Measurements from ENCODE around the gene SLC25A53.

SLC25A53 gene

DNA sequence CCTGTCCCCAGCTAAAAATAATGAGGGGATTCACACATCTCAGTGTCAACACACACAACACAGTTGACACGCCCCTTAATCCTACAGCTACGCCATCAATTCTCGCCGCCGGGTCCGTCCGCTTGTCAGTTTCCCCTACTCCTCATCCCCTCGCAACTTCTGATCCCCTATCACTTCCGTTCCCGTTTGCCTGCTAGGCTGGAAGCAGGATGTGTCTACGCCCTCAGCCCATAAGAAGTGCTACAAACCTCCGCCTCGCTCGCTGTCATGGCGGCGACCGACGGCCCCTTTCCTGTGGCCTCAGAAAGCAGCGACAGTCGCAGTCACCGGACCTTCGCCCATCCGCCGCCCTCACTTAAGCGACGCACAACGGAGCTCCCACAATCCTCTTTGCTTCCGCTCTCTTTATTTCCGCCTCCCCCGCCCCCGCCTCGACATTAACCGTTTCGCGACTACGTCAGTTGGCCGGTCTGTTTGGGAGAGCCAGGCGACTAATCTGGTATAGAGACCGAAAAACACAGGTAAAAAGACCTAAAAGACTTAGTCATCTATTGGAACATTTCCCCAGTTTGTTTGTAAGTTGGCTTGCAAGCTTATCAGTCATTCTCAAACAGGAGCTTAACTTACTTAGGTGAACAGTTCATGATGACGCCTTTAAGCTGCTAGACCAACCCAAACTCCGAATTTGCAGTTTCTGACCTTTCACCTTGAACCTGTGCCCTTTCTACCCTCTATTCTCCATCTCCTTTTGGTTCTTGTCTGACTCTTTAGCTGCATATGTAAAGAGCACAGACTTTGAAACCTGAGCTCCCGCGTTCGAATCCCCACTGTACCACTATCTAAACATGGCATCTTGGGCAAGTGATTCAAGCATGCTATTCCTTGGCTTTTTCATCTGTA is at the start of gene SLC25A53:
Gene SLC25A53 (minus strand): TSS at position 380 of the 900 bp plus-strand sequence. CDS start 51,752 bp downstream, outside the sequence.
- DNase-seq (ENCODE audit: low read depth) = peak; percentile 70

DNA sequence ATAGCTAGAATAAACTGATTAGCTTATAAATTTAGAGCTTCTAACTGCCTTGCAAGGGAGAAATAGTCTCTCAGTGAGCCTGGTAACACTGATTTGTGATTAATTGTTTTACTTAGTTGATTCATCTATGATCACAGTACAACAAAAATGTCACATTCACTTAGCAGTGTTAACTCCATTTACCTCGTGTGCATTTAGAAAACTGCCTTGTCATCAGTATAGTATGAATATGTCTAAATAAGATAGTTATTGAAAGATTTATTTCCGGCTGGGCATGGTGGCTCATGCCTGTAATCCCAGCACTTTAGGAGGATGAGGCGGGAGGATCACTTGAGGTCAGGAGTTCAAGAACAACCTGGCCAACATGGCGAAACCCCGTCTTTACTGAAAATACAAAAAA is 48.7 kb upstream of the SLC25A53 start:
- DNase-seq (ENCODE audit: low read depth) = no peak

GRCh38 chrX:104195489-104196084 is 38.8 kb upstream of the SLC25A53 start:
- DNase-seq (ENCODE audit: low read depth) = no peak

DNA sequence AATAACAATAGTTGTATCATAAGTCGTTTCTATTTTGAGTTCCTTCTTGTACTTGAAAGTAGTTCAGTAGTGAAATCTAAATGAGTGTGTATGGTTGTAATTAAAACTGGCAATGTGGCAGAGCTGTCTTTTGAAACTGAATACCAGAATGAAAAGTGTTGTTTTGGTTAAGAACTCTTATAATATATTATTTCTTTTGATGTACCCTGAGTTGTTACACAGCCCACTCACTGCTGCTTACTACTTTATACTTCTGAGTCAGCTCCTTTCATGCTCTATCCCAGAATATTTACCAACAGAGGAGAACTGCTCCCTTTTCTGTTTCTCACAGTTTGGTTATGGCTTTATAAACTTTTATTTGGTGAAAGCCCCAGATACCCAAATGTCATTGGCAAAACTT is 38.2 kb upstream of the SLC25A53 start:
- DNase-seq (ENCODE audit: low read depth) = no peak

DNA sequence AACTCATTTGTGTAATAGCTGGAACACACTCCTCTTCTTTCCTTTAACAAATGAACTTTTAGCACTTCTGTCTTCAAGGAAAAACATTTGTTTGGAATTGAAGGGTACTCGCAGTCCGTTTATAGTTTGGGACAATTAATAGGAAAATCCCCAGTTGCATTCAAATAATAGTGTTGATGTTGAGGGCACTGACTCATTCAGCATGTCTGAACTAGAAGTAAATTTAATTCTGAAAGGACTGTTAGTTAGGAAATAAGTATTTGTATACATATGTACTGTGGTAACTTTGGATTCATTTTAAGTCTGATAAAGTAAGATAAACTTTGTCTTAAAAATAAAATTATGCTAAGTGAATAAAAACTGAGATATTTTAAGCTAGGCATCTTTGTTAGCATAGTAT is 36.7 kb upstream of the SLC25A53 start:
- no peak for DNase-seq (ENCODE audit: low read depth)

DNA sequence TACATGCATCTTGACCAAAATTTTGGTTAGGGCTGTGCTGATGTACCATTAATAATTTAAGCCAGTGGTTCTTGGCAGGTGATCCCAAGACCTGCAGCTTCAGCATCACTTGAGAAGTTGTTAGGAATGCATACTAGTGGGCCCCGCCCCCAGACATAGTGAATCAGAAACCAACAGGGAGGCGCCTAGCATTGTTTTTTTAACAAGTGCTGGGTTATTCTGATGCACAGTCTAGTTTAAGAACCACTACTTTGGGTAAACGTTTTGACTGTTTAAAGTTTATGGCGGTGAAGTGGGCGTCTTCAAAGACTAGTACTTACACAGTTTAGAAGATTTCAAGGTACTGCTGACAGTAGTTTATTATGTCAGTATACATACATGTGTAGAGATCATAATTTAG is 33.0 kb upstream of the SLC25A53 start:
- DNase-seq (ENCODE audit: low read depth) = no peak

DNA sequence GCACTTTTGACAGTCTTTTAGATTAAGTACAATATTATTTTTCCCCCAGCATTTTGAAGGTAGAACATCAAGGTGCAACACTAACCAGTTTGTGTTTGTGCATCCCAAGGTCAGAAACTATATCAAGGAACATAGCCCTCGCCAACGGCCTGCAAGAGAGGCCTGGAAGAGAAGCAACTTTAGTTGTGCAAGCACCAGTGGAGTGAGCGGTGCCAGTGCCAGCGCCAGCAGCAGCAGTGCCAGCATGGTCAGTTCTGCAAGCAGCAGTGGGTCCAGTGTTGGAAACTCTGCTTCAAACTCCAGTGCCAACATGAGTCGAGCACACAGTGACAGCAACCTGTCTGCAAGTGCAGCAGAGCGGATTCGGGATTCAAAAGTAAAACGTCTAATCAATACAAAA is 31.1 kb upstream of the SLC25A53 start:
- no peak for DNase-seq (ENCODE audit: low read depth)

DNA sequence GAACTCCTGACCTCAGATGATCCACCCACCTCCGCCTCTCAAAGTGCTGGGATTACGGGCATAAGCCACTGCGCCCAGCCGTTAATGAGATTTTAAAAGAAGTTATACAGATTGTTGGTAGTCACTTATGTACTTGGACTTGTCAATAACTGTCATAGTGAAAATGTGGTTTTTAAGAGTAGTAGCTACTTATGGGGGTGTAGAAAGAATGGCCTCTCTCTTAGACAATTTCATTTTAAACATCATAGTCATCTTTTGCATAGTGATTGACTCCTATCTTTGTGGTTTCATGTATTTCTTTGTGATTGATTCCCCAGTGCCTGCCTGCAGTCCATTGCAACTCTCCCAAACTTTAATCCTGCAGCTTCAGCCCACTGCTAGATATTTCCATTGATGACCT is 26.9 kb upstream of the SLC25A53 start:
- no peak for DNase-seq (ENCODE audit: low read depth)

DNA sequence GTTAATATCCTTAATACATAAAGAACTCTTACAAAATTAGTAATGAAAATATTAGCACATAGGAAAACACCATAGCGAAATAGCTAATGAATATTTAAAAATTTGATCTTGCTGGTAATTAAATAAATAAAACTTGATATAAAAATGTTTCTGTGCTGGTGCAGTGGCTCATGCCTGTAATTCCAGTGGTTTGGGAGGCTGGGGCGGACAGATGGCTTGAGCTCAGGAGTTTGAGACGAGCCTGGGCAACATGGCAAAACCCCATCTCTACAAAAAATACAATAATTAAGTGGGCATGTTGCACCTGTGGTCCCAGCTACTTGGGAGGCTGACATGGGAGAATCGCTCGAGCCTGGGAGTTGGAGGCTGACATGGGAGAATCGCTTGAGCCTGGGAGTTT is 17.0 kb upstream of the SLC25A53 start:
- no peak for DNase-seq (ENCODE audit: low read depth)

- no peak for DNase-seq (ENCODE audit: low read depth)
These were observed 16.0 kb upstream of the SLC25A53 start for GRCh38 chrX:104172788-104173187.

- DNase-seq (ENCODE audit: low read depth) = no peak
These were observed 15.3 kb upstream of the SLC25A53 start for GRCh38 chrX:104172121-104172520.

- DNase-seq (ENCODE audit: low read depth) = no peak
These were observed 11.3 kb upstream of the SLC25A53 start for GRCh38 chrX:104168127-104168526.

DNA sequence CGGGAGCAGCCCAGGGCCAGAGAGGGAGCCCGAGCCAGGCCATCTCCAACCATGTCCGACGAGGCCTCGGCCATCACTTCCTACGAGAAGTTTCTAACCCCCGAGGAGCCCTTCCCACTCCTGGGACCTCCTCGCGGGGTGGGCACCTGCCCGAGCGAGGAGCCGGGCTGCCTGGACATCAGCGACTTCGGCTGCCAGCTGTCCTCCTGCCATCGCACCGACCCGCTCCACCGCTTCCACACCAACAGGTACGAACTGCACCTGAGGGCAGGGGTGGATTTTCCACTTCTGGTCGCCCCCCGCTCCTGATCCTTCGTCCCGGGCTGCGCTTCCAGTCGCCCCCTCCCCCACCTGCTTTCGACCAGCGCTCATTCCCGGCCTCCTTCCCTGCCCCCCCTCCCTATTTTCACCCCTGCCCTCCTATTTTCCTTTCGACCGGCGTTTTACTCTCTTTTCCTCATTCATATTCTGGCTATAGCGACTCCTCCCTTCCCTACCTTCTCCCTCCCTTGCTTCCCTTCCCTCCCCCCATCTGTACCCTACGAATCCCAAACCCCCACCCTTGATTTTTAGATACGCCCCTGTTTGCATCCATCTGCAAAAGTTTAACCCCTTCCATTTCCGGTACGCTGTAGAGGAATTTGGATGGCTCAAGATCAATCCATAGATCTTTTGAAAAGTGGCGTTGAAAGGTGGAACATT is 10.1 kb upstream of the SLC25A53 start:
- DNase-seq (ENCODE audit: low read depth) = no peak

GRCh38 chrX:104165894-104166734 is 9.3 kb upstream of the SLC25A53 start, which contains the start of gene FAM199X:
TSS of gene FAM199X (plus strand) at chrX:104166453. CDS start at chrX:104166786, 333 bp downstream.
- peak; percentile 64 for DNase-seq (ENCODE audit: low read depth)

GRCh38 chrX:104151037-104151436 is 5.8 kb downstream of the SLC25A53 start:
- DNase-seq (ENCODE audit: low read depth) = no peak

GRCh38 chrX:104141087-104141760 is 15.6 kb downstream of the SLC25A53 start:
- no peak for DNase-seq (ENCODE audit: low read depth)

GRCh38 chrX:104137496-104137895 is 19.3 kb downstream of the SLC25A53 start:
- DNase-seq (ENCODE audit: low read depth) = peak; percentile 21

DNA sequence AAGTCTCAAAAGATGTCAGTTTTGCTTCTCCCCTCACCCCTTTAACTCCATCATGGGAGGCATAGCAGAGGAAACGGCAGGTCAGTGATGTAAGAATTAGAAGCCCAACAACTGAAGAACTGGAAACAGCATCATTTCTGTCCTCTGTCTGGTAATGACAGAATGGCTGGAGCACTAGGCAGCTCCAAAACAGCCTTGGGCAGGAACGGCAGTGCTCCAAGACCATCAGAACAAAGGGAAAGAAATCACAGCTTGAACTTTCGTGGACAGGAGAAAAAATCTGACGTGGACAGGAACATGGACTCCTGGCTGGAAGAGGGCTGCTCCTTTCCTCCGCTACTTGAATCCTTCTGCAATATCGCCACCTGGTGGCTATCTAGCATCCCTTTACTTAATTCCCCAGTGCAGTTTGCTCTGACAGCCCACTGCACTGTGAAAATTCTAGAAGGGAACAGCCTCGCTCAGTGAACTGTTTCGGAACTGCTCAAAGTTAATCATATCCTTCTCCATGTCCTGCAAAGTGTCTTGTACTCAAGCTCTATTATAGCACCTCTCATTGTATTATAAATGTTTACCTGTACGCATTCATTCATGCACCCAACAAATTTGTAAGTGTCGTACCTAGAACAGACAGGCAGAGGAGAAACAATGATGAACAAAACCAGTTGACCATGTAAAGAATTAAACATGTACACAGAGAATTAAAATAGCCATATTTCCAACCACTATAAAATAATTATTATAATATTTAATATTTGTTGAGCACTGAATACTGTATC is 20.4 kb downstream of the SLC25A53 start:
- no peak for DNase-seq (ENCODE audit: low read depth)

DNA sequence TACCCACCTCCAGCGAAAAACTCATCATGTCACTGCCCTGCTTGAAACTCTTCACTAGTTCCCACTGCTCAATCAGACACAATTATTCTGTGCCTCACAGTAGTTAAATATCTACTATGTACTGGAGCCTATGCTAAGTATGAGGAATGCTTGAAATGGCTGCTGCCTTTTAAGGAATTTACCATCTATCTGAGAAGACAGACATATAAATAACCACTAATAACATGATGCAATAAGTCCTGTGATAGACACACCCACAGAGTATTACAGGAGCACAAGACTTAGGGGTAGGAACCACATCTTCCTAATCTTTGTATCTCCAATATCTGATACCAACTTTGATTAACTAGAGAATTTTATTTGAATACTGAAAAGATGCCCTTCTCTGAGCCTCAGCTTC is 21.1 kb downstream of the SLC25A53 start:
- no peak for DNase-seq (ENCODE audit: low read depth)

DNA sequence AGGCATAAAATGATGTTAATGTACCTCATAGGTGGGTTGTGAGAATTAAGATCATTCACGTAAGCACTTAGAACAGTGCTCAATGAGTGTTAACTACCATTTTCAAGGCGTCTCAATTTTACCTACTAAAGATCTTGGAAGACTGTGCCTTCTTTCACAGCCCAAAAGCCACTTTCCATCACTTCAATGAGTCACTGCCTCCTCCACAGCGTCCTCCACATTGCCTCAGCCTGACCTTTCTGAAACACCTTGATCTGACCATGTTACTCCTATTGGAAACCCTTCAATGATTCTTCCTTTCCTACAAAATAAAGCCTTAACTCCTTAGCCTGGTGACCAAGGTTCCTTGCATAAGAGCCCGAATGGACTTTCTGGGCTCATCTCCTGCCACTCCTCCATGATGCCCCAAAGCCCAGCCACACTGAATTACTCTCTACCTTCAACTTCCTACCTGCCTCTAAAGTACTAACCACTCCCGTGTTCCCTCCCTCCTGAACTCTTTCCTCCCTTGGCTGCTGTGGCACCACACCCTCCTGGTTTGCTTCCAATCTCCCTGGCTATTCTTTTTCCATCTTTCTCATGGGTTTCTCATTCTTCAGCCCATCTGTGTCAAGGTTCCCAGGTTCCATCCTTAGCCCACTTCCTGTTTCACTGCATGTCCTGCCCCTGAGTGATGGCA is 22.1 kb downstream of the SLC25A53 start:
- no peak for DNase-seq (ENCODE audit: low read depth)

All from CMK (cell line).